A549 treated with RU486 at 1 μM for 4 hours (cell line): Measurements from ENCODE around the gene TRIM6. TPM values are rescaled to one million over a fixed set of nuclear protein-coding genes. Genes with fewer than 3 reads are reported as not detected.

Experiments
- total RNA-seq: library from RNA; stranded (reverse); fragments of 200-300 nt; extraction: Qiagen RNA extraction; gene quantifications from 5 replicates; pipeline ENCODE4 v1.2.3, GENCODE V29; 2022; ENCODE audit warnings: low read depth

The TRIM6 gene
- 8.9 to 13.1 TPM (median 12.4 TPM) in 5 replicates for total RNA-seq

GRCh38 chr11:5596607-5597201 lies at the start of gene TRIM6:
TRIM6 (plus strand) TSS chr11:5596637; CDS start chr11:5596898, 261 bp downstream.

DNA sequence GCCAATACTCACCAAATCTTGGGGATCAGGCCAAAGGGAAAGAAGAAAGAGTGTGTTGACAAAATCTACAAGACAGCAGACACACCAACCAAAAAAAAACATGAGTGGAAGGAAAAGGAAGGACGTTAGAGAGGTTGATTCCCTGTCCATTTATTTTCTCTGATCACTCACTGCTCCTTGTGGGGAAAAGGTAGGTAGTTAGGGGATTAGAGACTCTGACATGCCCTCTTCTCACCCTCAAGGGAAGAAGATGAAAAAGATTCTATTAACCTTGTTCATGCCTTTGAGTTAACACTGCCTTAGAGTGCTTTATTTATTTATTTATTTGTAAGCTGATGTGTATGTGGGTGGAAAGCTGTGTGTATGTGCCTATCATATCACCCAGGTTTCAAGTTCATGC lies 48.0 kb upstream of the TRIM6 start, which contains the start of gene OR52H1:
Gene OR52H1 (minus strand): TSS at position 101 of the 400 bp plus-strand sequence. CDS start 3,035 bp downstream, outside the sequence.

DNA sequence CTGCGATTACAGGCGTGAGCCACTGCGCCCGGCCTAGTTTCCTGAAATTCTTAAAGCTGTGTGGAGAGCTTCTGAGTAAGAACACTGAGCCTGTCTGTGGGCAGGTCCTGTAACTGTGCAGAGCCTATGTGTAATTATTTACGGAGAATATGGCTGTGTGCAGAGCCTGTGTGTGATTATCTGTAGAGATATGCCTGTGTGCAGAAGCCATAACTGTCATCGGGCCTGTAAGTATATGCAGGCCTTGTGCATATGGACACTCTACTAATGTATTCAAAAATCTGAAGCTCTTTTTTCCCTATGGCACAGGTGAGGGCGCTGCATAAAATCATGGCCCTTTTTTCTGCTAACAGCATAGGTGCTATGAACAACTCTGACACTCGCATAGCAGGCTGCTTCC lies 15.9 kb upstream of the TRIM6 start, which contains the start of gene OR52B6:
Gene OR52B6 (plus strand): TSS at position 301 of the 400 bp plus-strand sequence. CDS start 0 bp downstream, at position 301.

GRCh38 chr11:5624489-5625279 lies 28.2 kb downstream of the TRIM6 start, which contains the start of gene TRIM34:
TRIM34 (plus strand) TSS chr11:5625001; CDS start chr11:5632332, 7,331 bp downstream.

Other genes starting within 250 kb of the TRIM6 start
- not detected in 5 replicates for gene OR51B6, start 245.1 kb upstream of the TRIM6 start, total RNA-seq
- gene OR51M1, start 212.8 kb upstream of the TRIM6 start, total RNA-seq = not detected in 5 replicates
- gene OR51Q1, start 174.5 kb upstream of the TRIM6 start, total RNA-seq = not detected in 5 replicates
- not detected in 5 replicates for gene OR51I1, start 155.1 kb upstream of the TRIM6 start, total RNA-seq
- not detected in 5 replicates for gene OR51I2, start 147.3 kb upstream of the TRIM6 start, total RNA-seq
- not detected in 5 replicates for gene OR52D1, start 108.0 kb upstream of the TRIM6 start, total RNA-seq
- gene UBQLN3, start 86.7 kb upstream of the TRIM6 start, total RNA-seq = not detected in 5 replicates
- gene UBQLNL, start 79.9 kb upstream of the TRIM6 start, total RNA-seq = not detected in 5 replicates
- gene OR52H1, start 48.1 kb upstream of the TRIM6 start, total RNA-seq = not detected in 5 replicates
- gene OR52B6, start 15.8 kb upstream of the TRIM6 start, total RNA-seq = not detected in 5 replicates
- 2.7 to 5.1 TPM (median 3.9 TPM) in 5 replicates for gene TRIM34, start 28.4 kb downstream of the TRIM6 start, total RNA-seq
- 11.8 to 13.5 TPM (median 12.2 TPM) in 5 replicates for gene TRIM5, start 88.4 kb downstream of the TRIM6 start, total RNA-seq
- gene TRIM22, start 93.2 kb downstream of the TRIM6 start, total RNA-seq = 0.39 to 1.9 TPM (median 0.85 TPM) in 5 replicates
- not detected in 5 replicates for gene OR56B1, start 139.8 kb downstream of the TRIM6 start, total RNA-seq
- not detected in 5 replicates for gene OR52N4, start 157.6 kb downstream of the TRIM6 start, total RNA-seq
- gene OR52N5, start 186.7 kb downstream of the TRIM6 start, total RNA-seq = not detected in 5 replicates
- gene OR52N1, start 194.6 kb downstream of the TRIM6 start, total RNA-seq = not detected in 5 replicates
- gene OR52N2, start 212.3 kb downstream of the TRIM6 start, total RNA-seq = not detected in 5 replicates
- not detected in 5 replicates for gene OR52E6, start 245.3 kb downstream of the TRIM6 start, total RNA-seq